Right renal pelvis (tissue), 4 donors: ENCODE data around the gene ADAM8. TPM values are rescaled to one million over a fixed set of nuclear protein-coding genes. Genes with fewer than 3 reads are reported as not detected.

Experiments used
- DNase-seq, 4 donors: peaks; one replicate each; pipeline ENCODE4 v3.0.0-alpha.2; 2013; ENCODE audit warnings: low read depth in 4 of 4, low spot score in 3 of 4, missing footprints in 1 of 4
- polyA plus RNA-seq, 4 donors: library from polyadenylated mRNA; unstranded; fragments of 120-200 nt; gene quantifications; one replicate each; pipeline ENCODE4 v1.2.1, GENCODE V29; 2013; ENCODE audit not compliant: insufficient read length in 4 of 4

Gene ADAM8
- polyA plus RNA-seq, 4 donors: 2.2 to 2.7 (median 2.5) TPM

- DNase-seq: no peak
Observed at GRCh38 chr10:133283931-133284330, 7.3 kb upstream of the ADAM8 start.

GRCh38 chr10:133282846-133283390 is 6.2 kb upstream of the ADAM8 start:
- no peak for DNase-seq

- no peak for DNase-seq
Observed at GRCh38 chr10:133281628-133282372, 5.1 kb upstream of the ADAM8 start.

- DNase-seq: no peak
Observed at GRCh38 chr10:133281084-133281483, 4.4 kb upstream of the ADAM8 start.

- DNase-seq: no peak
Observed at GRCh38 chr10:133280391-133281059, 3.9 kb upstream of the ADAM8 start.

- no peak for DNase-seq
Observed at GRCh38 chr10:133279326-133280226, 2.9 kb upstream of the ADAM8 start.

GRCh38 chr10:133278577-133279265 is 2.1 kb upstream of the ADAM8 start:
- DNase-seq: no peak

GRCh38 chr10:133277993-133278576 is 1.4 kb upstream of the ADAM8 start:
- no peak for DNase-seq

- no peak for DNase-seq
Observed at GRCh38 chr10:133277277-133277992, 767 bp upstream of the ADAM8 start.

GRCh38 chr10:133276100-133276434 is 601 bp downstream of the ADAM8 start:
- DNase-seq: no peak

- DNase-seq: no peak
Observed at GRCh38 chr10:133275684-133276092, 980 bp downstream of the ADAM8 start.

GRCh38 chr10:133274751-133275683 is 1.7 kb downstream of the ADAM8 start:
- DNase-seq: no peak

GRCh38 chr10:133273534-133274143 is 3.0 kb downstream of the ADAM8 start:
- no peak for DNase-seq

GRCh38 chr10:133272964-133273420 is 3.7 kb downstream of the ADAM8 start:
- DNase-seq: no peak

GRCh38 chr10:133272301-133272963 is 4.2 kb downstream of the ADAM8 start:
- DNase-seq: no peak

GRCh38 chr10:133271521-133272300 is 5.0 kb downstream of the ADAM8 start:
- DNase-seq: no peak
